ENCODE measurements around the gene ZFP36L1. TPM values are rescaled to one million over a fixed set of nuclear protein-coding genes. Genes with fewer than 3 reads are reported as not detected.

ZFP36L1 gene
- total and polyA plus RNA-seq, 2 of the 13 experiments (the other 11 are each of a cell fraction or from before 2014, with no cell fraction given), result 7.4 to 10.2 TPM

- TF ChIP-seq POGK (CRISPR knock-in tag; conservative IDR thresholded peaks at IDR 0.05), result peak; percentile 72
- peak; percentile 78 for TF ChIP-seq ETV6 (CRISPR knock-in tag; conservative IDR thresholded peaks at IDR 0.05)
- TF ChIP-seq ZNF747 (CRISPR knock-in tag; IDR thresholded peaks at IDR 0.05; ENCODE audit: borderline replicate concordance), result no peak
- TF ChIP-seq KDM2A (CRISPR knock-in tag; IDR thresholded peaks at IDR 0.05; ENCODE audit: borderline replicate concordance, low read depth), result peak; percentile 87
- TF ChIP-seq ZNF674 (CRISPR knock-in tag; IDR thresholded peaks at IDR 0.05; ENCODE audit: low read depth), result no peak
- TF ChIP-seq RNF219 (CRISPR knock-in tag; IDR thresholded peaks at IDR 0.05), result no peak
- no peak for TF ChIP-seq ZIK1 (CRISPR knock-in tag; IDR thresholded peaks at IDR 0.05; ENCODE audit: borderline replicate concordance, low read depth)
- TF ChIP-seq SRSF9 (IDR thresholded peaks at IDR 0.05; ENCODE audit: borderline replicate concordance, insufficient read depth, low read depth, low read length, poor library complexity, severe bottlenecking), result no peak
- no peak for TF ChIP-seq MBNL3 (CRISPR knock-in tag; conservative IDR thresholded peaks at IDR 0.05)
- peak; percentile 88 to 92 for TF ChIP-seq HMGXB4 (CRISPR knock-in tag; IDR thresholded peaks at IDR 0.05; ENCODE audit: borderline replicate concordance in 1 of 2, low read depth in 1 of 2)
- peak; percentile 70; the same call in 1 of the 2 replicates for TF ChIP-seq ZKSCAN8 (CRISPR knock-in tag; IDR thresholded peaks at IDR 0.05; ENCODE audit: borderline replicate concordance)
- TF ChIP-seq NRL (CRISPR knock-in tag; IDR thresholded peaks at IDR 0.05; ENCODE audit: borderline replicate concordance), result no peak
- TF ChIP-seq ZFX (CRISPR knock-in tag; IDR thresholded peaks at IDR 0.05; ENCODE audit: low read depth), result peak; percentile 72
- TF ChIP-seq RFX1 (IDR thresholded peaks at IDR 0.05), result no peak
- no peak for TF ChIP-seq SETDB1 (CRISPR knock-in tag; IDR thresholded peaks at IDR 0.05; ENCODE audit: borderline replicate concordance)
- no peak for TF ChIP-seq FIP1L1 (IDR thresholded peaks at IDR 0.05; ENCODE audit: borderline replicate concordance, insufficient read depth, low read depth, low read length)
- TF ChIP-seq ZBTB21 (CRISPR knock-in tag; IDR thresholded peaks at IDR 0.05), result no peak
- peak; percentile 83 for TF ChIP-seq STAG1 (CRISPR knock-in tag; IDR thresholded peaks at IDR 0.05)
- no peak for TF ChIP-seq ZNF414 (CRISPR knock-in tag; IDR thresholded peaks at IDR 0.05)
- peak; percentile 71; the same call in 1 of the 2 replicates for TF ChIP-seq PHF21A (CRISPR knock-in tag; IDR thresholded peaks at IDR 0.05)
- no peak for TF ChIP-seq GATA4 (IDR thresholded peaks at IDR 0.05; ENCODE audit: borderline replicate concordance, low read depth)
Measured at GRCh38 chr14:68824517-68825347, 31.9 kb upstream of the ZFP36L1 start (continued).

Measured in HepG2 (cell line).